Measurements from ENCODE around the gene ZNF335.
A peak's percentile ranks its signal among the peaks of the same experiment; 100 is the strongest.

ZNF335 gene

GRCh38 chr20:45971675-45972499, at the start of gene ZNF335:
Gene ZNF335, minus strand, starts transcription at chr20:45972203. Its CDS starts 793 bp downstream, at chr20:45971410.
- peak; percentile 99 for DNase-seq (ENCODE audit: low spot score)

GRCh38 chr20:46020555-46020954, 48.6 kb upstream of the ZNF335 start:
- no peak for DNase-seq (ENCODE audit: low spot score)

- no peak for DNase-seq (ENCODE audit: low spot score)
Observed at GRCh38 chr20:46018611-46019010, 46.6 kb upstream of the ZNF335 start.

- no peak for DNase-seq (ENCODE audit: low spot score)
Observed at GRCh38 chr20:46018112-46018511, 46.1 kb upstream of the ZNF335 start.

- DNase-seq (ENCODE audit: low spot score) = no peak
Observed at GRCh38 chr20:46017272-46017671, 45.3 kb upstream of the ZNF335 start.

GRCh38 chr20:46014517-46015396, 42.8 kb upstream of the ZNF335 start:
- no peak for DNase-seq (ENCODE audit: low spot score)

- peak; percentile 85 for DNase-seq (ENCODE audit: low spot score)
Observed at GRCh38 chr20:46013829-46014516, 42.0 kb upstream of the ZNF335 start.

- no peak for DNase-seq (ENCODE audit: low spot score)
Observed at GRCh38 chr20:46013322-46013828, 41.4 kb upstream of the ZNF335 start.

GRCh38 chr20:46012921-46013320, 40.9 kb upstream of the ZNF335 start:
- DNase-seq (ENCODE audit: low spot score) = no peak

GRCh38 chr20:46011631-46012482, 39.9 kb upstream of the ZNF335 start:
- DNase-seq (ENCODE audit: low spot score) = no peak

GRCh38 chr20:46010491-46011391, 38.7 kb upstream of the ZNF335 start:
- no peak for DNase-seq (ENCODE audit: low spot score)

GRCh38 chr20:46009816-46010215, 37.8 kb upstream of the ZNF335 start:
- no peak for DNase-seq (ENCODE audit: low spot score)

GRCh38 chr20:46007671-46008070, 35.7 kb upstream of the ZNF335 start:
- DNase-seq (ENCODE audit: low spot score) = no peak

- no peak for DNase-seq (ENCODE audit: low spot score)
Observed at GRCh38 chr20:46006964-46007363, 35.0 kb upstream of the ZNF335 start.

GRCh38 chr20:46006022-46006705, 34.2 kb upstream of the ZNF335 start:
- no peak for DNase-seq (ENCODE audit: low spot score)

- no peak for DNase-seq (ENCODE audit: low spot score)
Observed at GRCh38 chr20:46004889-46005473, 33.0 kb upstream of the ZNF335 start.

GRCh38 chr20:46004187-46004586, 32.2 kb upstream of the ZNF335 start:
- no peak for DNase-seq (ENCODE audit: low spot score)

- no peak for DNase-seq (ENCODE audit: low spot score)
Observed at GRCh38 chr20:46002008-46002407, 30.0 kb upstream of the ZNF335 start.

GRCh38 chr20:46001498-46001897, 29.5 kb upstream of the ZNF335 start:
- no peak for DNase-seq (ENCODE audit: low spot score)

All from GM03348 (cell line).